Subcutaneous adipose tissue (tissue), 4 donors: ENCODE measurements around the gene PTGER4. TPM values are rescaled to one million over a fixed set of nuclear protein-coding genes. Genes with fewer than 3 reads are reported as not detected.

Source experiments
- total RNA-seq, 4 donors: library from RNA; depleted of rRNA; stranded (reverse); fragments of >200 nt; gene quantifications; one replicate each; pipeline ENCODE4 v1.1.0, GENCODE V29; 2016
- TF ChIP-seq, protein P1 (sequence below): fragments of 450-650 bp; IDR thresholded peaks from one replicate; pipeline ENCODE4 v1.5.1; 2016; ENCODE audit warnings: low read depth, mild to moderate bottlenecking, control low read depth, antibody characterized with exemption, moderate library complexity

The PTGER4 gene
- total RNA-seq, 4 donors from 2014 or later, result 14.0 to 32.6 (median 20.5) TPM

DNA sequence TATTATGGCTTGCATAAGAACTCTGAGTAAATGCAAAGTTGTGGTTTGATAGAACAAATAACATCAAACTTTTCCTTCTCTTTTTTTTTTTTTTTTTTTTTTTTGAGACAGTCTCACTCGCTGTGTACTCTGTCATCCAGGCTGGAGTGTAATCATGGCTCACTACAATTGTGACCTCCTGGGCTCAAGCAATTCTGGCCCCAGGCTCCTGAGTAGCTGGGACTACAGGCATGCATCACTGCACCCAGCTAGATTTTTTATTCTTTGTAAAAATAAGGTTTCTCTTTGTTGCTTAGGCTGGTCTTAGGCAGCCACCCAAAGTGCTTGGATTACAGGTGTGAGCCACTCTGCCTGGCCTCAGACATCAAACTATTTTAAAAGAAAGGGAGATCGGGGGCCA lies 19.0 kb upstream of the PTGER4 start:
- TF ChIP-seq, protein P1, sequence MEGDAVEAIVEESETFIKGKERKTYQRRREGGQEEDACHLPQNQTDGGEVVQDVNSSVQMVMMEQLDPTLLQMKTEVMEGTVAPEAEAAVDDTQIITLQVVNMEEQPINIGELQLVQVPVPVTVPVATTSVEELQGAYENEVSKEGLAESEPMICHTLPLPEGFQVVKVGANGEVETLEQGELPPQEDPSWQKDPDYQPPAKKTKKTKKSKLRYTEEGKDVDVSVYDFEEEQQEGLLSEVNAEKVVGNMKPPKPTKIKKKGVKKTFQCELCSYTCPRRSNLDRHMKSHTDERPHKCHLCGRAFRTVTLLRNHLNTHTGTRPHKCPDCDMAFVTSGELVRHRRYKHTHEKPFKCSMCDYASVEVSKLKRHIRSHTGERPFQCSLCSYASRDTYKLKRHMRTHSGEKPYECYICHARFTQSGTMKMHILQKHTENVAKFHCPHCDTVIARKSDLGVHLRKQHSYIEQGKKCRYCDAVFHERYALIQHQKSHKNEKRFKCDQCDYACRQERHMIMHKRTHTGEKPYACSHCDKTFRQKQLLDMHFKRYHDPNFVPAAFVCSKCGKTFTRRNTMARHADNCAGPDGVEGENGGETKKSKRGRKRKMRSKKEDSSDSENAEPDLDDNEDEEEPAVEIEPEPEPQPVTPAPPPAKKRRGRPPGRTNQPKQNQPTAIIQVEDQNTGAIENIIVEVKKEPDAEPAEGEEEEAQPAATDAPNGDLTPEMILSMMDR, result no peak

DNA sequence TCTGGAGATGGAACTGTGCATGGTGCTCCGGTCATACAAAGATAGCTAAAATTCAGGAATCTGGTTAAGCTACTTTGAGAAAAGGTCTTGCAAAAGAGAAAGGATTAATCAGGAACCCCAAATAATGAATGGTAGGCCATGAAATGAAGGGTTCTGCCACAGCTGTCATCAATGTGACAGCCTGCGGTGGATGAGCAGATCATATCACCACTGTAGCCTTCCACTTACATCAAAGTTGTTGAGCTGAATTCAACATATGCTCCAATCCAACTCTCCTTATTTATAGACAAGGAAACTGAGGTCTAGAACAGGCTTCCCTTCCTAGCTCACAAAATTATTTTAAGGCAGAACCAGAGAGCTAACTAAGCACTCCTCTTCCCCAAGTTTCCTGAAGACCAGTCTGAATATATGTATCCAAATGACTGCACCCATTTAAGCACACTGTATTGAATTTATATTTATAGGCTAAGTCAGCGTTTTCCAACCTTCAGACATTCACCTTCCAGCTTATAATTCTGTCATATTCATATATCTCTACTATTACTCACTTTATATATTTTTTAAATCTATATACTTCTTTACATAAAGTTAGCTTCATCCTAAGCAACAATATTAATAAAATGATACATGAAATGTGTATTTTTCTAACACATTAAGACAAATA lies 13.9 kb upstream of the PTGER4 start:
- TF ChIP-seq, protein P1, result no peak

DNA sequence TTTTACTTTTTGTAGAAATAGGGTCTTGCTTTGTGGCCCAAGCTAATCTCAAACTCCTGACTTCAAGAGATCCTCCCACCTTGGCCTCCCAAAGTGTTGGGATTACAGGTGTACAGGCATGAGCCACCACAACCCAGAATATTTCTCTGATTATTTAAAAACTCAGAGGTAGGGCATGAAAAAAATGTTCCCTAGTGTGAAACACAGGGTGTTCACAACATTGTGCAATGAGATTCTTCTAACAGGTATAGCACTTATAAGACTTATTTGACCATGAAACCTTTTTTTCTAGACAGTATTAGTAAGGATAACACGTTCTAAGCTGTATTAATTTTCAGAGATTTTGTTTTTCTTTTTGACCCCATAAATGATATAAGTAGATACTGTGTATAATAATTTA lies 13.1 kb upstream of the PTGER4 start:
- TF ChIP-seq, protein P1, result no peak

DNA sequence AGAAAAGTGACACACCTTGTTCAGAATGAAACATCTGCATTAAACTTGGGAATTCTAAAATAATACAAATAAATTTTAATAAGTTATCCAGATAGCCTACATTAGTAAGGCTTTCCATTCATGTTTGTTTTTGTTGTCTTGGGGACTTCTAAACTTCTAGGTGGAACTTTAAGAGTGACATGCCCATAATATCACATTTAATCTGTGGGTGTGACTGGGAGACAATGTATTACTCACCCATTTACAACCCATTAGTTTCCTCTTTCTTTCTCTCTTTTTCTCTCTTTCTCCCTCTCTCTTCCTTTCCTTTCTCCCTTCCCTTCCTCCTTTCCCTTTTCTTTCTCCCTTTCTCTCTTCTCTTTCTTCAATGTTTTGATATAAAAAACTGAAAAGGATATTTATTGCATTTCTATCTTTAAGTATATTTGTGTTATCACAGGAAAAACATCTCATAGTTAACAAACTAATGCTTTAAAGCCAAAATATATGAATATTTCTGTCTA lies 12.5 kb upstream of the PTGER4 start:
- TF ChIP-seq, protein P1, result no peak

DNA sequence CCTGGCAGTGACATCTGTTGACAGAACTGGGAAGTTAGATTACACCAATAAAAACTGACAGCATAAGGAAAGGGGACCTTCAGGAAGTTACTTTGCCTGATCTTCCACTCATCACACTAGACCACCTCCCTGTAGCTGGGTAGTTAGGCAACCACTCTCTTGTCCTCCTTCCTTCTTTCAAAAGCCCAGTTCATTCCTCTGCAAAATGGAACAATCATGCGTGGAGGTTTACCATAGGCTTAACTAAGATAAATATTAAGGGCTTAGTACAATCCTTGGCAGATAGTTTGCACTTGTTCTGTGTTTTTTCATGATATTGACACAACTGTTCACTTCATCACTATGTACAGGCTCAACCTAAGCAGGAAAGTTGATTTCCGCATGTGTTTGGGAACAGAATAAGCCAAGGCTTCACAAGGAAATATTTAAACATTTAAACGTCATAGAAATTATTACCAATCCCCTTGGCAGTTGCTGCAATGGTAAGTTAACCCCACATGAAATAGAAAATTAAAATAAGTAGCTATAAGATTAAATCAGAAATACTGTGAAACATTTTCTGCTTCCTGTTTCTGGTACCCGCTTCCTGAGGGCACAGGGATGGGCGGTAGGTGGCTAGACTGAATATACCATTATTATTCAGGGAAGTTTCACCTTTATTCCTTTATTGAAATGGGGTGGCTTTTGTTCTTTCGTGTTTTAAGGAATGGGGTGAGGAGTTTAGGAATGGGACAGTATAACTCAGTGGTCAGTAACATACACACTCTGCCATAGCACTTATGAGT lies 9.9 kb upstream of the PTGER4 start:
- TF ChIP-seq, protein P1, result no peak

DNA sequence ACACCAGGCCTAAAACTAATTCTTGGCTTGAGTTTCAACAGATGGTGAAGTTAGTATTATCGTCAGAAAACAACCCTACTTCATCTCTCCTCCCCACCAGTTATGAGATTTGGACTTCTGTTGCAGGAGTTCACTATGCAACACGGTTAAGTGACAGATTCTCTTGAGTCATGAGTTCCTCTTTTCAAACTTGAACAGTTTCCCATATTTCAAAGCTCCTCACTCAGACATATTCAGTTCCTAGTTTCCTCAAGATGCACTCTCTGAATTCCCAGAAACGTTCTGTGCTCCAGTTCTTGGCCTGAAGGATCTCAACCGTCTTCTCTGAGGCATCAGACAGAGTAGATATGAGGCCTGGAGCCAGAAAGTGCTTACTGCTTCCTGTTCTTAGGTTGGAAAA lies 7.3 kb upstream of the PTGER4 start:
- TF ChIP-seq, protein P1, result no peak

DNA sequence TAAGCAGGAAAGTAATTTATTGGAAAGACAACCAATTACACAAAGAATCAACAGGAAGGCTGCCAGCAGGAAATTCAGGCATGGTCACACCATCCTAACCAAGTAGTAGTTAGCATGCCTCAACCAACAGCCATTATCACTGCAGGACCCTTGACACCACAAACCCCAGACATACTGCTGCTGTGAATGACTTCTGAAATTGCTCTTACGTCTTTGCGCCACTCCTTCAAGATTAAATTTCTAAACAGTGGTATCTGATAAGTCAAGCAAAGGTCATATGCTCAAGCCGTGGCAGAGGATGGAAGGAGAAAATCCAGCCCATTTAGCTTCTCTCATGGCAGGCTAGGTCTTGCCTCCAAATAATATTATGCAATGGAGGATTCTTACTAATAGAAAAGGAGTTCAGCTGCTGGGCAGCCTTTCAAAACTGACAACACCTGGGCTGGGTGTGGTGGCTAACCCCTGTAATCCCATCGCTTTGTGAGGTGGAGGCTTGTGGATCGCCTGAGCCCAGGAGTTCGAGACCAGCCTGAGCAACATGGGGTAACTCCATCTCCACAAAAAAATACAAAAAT lies 5.0 kb upstream of the PTGER4 start:
- TF ChIP-seq, protein P1, result no peak
